ENCODE data around the gene METTL2B. TPM values are rescaled to one million over a fixed set of nuclear protein-coding genes. Genes with fewer than 3 reads are reported as not detected.

The METTL2B gene
- total and polyA plus RNA-seq, 2 of the 13 experiments (the other 11 are each of a cell fraction or from before 2014, with no cell fraction given): 15.5 to 33.1 TPM

- no peak overlapping the region for H3K4me3 ChIP-seq (replicated peaks in 1 of 3; ENCODE audit: insufficient read depth in 1 of 3, low read depth in 2 of 3, low read length in 3 of 3)
- H3K9me3 ChIP-seq (ENCODE audit: low read length): no peaks in the 10 kb centered on the region
- intact Hi-C loops (cut with micrococcal nuclease; ENCODE audit: unreplicated experiment): no loop called here
- in situ Hi-C loops (cut with HindIII; ENCODE audit: extremely low pct_ligation_motif_present, low pct_unique_long_range_greater_than_20kb): loop anchor here (25.0 kb wide), 1 partner anchor 443 kb away; no protein-coding TSS in a partner anchor
- H3K9ac ChIP-seq (ENCODE audit: insufficient read depth, low read depth, low read length): no peak overlapping the region
- peaks cover 0 to 18% of the 10 kb centered on the region in 2 experiments; a peak in 3 of 5 replicates for H3K27me3 ChIP-seq (ENCODE audit: control insufficient read depth in 1 of 2, insufficient read depth in 2 of 2, low read length in 2 of 2)
- H3K27ac ChIP-seq (ENCODE audit: extremely low read length, insufficient read depth, low read length): no peak overlapping the region
- CTCF ChIA-PET (ENCODE audit: low intra/inter-chr PET ratio, low total read pairs): no interaction called here
- 11% methylated on average over 5 of the region's 7 CpGs for WGBS (ENCODE audit: low lambda C conversion rate)
- no peak for DNase-seq (ENCODE audit: low spot score)
- FAIRE-seq: no peak
- no peak for TF ChIP-seq RNF2 (conservative IDR thresholded peaks at IDR 0.05; ENCODE audit: low read depth)
- TF ChIP-seq ZNF704 (CRISPR knock-in tag; IDR thresholded peaks at IDR 0.05; ENCODE audit: borderline replicate concordance): no peak
- TF ChIP-seq ZEB1 (IDR thresholded peaks at IDR 0.05; ENCODE audit: insufficient replicate concordance, low read depth): peak; percentile 16
- no peaks in the 10 kb centered on the region for H3K79me2 ChIP-seq (ENCODE audit: insufficient read depth, low read length)
- peak overlapping the region; percentile 8; the same call in 1 of the 2 replicates for H3K4me2 ChIP-seq (ENCODE audit: low read depth, low read length)
- H3K4me1 ChIP-seq (ENCODE audit: insufficient read depth, low read length): peaks cover 21% of the 10 kb centered on the region
- no peaks in the 10 kb centered on the region for H4K20me1 ChIP-seq (ENCODE audit: insufficient read depth, low read length)
- H3K36me3 ChIP-seq (replicated peaks in 1 of 2; ENCODE audit: control insufficient read depth in 1 of 2, insufficient read depth in 2 of 2, low read length in 2 of 2): no peaks in the 10 kb centered on the region
- POLR2A ChIA-PET: interaction anchor here (0.6 to 2.8 kb wide), 4 partner anchors 9 to 1472 kb away, joined by 3 to 12 read pairs (median 3); partner anchors contain the start of gene HILPDA
- no TSS peak for BruUV-seq (replicated peaks)
- H2AFZ ChIP-seq (ENCODE audit: low read length): no peak overlapping the region
- ATAC-seq: peak; percentile 63
Measured at GRCh38 chr7:128443831-128444600, 32.5 kb upstream of the METTL2B start.

- intact Hi-C loops (cut with micrococcal nuclease; ENCODE audit: unreplicated experiment): no loop called here
- Histone ChIP-seq H3K36me3 (replicated peaks in 1 of 2; ENCODE audit: control insufficient read depth in 1 of 2, insufficient read depth in 2 of 2, low read length in 2 of 2) (no peaks in the 10 kb centered on the region), H2AFZ (ENCODE audit: low read length) (no peak overlapping the region), H3K4me2 (ENCODE audit: low read depth, low read length) (no peak overlapping the region), H3K9me3 (ENCODE audit: low read length) (no peaks in the 10 kb centered on the region), H3K27ac (ENCODE audit: extremely low read length, insufficient read depth, low read length) (no peak overlapping the region), H3K79me2 (ENCODE audit: insufficient read depth, low read length) (no peaks in the 10 kb centered on the region), H3K9ac (ENCODE audit: insufficient read depth, low read depth, low read length) (no peak overlapping the region), H3K4me1 (ENCODE audit: insufficient read depth, low read length) (peaks cover 21% of the 10 kb centered on the region), H3K4me3 (replicated peaks in 1 of 3; ENCODE audit: insufficient read depth in 1 of 3, low read depth in 2 of 3, low read length in 3 of 3) (no peak overlapping the region), H3K27me3 (ENCODE audit: control insufficient read depth in 1 of 2, insufficient read depth in 2 of 2, low read length in 2 of 2) (peaks cover 0 to 18% of the 10 kb centered on the region in 2 experiments; a peak in 3 of 5 replicates), H4K20me1 (ENCODE audit: insufficient read depth, low read length) (no peaks in the 10 kb centered on the region)
- CTCF ChIA-PET (ENCODE audit: low intra/inter-chr PET ratio, low total read pairs): no interaction called here
- POLR2A ChIA-PET: no interaction called here
- no peak; the same call in 2 of the 3 replicates for ATAC-seq
- BruUV-seq (replicated peaks): no TSS peak
- no peak for DNase-seq (ENCODE audit: low spot score)
- WGBS (ENCODE audit: low lambda C conversion rate): 21% methylated on average over 4 of the region's 5 CpGs
- TF ChIP-seq IRF2 (CRISPR knock-in tag; IDR thresholded peaks at IDR 0.05) (no peak), MTF2 (CRISPR knock-in tag; IDR thresholded peaks at IDR 0.05; ENCODE audit: borderline replicate concordance) (no peak), SNAPC2 (CRISPR knock-in tag; IDR thresholded peaks at IDR 0.05) (no peak), ELF4 (CRISPR knock-in tag; IDR thresholded peaks at IDR 0.05; ENCODE audit: borderline replicate concordance) (no peak), MYNN (CRISPR knock-in tag; IDR thresholded peaks at IDR 0.05; ENCODE audit: low read depth) (no peak), MNT (IDR thresholded peaks at IDR 0.05) (peak; percentile 87), YY1 (IDR thresholded peaks at IDR 0.05; ENCODE audit: insufficient read depth, insufficient replicate concordance, low read depth, low read length) (no peak), ZNF530 (CRISPR knock-in tag; IDR thresholded peaks at IDR 0.05; ENCODE audit: low read depth) (no peak)
- FAIRE-seq: no peak
- in situ Hi-C loops (cut with HindIII; ENCODE audit: extremely low pct_ligation_motif_present, low pct_unique_long_range_greater_than_20kb): loop anchor here (25.0 kb wide), 1 partner anchor 441 kb away; no protein-coding TSS in a partner anchor
Measured at GRCh38 chr7:128446306-128446705, 30.2 kb upstream of the METTL2B start.
